ENCODE measurements around the gene IARS1.

DNA sequence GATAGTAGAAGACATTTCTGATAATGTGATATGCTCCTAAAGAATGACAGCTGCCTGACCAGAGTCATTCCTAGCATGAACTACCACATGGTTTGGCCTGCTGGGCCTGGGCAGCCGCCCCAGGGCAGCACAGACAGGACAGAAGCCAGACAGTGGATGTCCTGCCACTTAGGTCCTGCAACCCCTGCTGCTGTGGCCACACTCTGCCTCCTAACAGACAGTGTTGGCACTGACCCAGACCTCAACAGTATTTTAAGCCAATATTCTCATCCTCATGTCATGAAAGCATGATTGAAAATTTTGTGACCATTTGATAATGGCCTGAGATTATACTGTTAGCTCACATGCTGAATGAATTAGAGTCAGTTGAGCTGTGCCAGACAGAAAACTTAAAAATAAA, 48.1 kb upstream of the IARS1 start:
- no peak for TF ChIP-seq YY1 (IDR thresholded peaks at IDR 0.05; ENCODE audit: insufficient read depth, insufficient read length)
- no peak for TF ChIP-seq ZNF274 (IDR thresholded peaks at IDR 0.05; ENCODE audit: low read depth, low read length)
- TF ChIP-seq SUZ12 (IDR thresholded peaks at IDR 0.05; ENCODE audit: extremely low read depth, insufficient read depth, insufficient read length), result no peak
